MCF 10A (cell line): Measurements from ENCODE around the gene CHST11. TPM values are rescaled to one million over a fixed set of nuclear protein-coding genes. Genes with fewer than 3 reads are reported as not detected.
"Not testable (repeated sequence)": the region's sequence is repeated elsewhere in the genome, so short reads cannot be mapped to it uniquely, and the experiment has no call there.

ENCODE experiments used
- BruUV-seq: library from RNA; stranded (reverse); fragments of 400-500 nt; replicated peaks from 2 replicates; lab custom pipeline; 2021; lab: Mats Ljungman, UMichigan
- CTCF ChIA-PET: fragments of 300-600 bp; sonication (Branson Sonifier 250); formaldehyde crosslinking; extraction: SDS; loops from one replicate; lab custom pipeline; 2021; ENCODE audit warnings: antibody characterized with exemption, inconsistent platforms; lab: Yijun Ruan, JAX
- POLR2A ChIA-PET: fragments of 300-600, 350-650 bp; sonication (Branson Sonifier 250); formaldehyde crosslinking; extraction: SDS; loops from one replicate; lab custom pipeline; 2020; ENCODE audit warnings: antibody characterized with exemption, inconsistent platforms; lab: Yijun Ruan, JAX
- DNase-seq: peaks from one replicate; pipeline ENCODE4 v3.0.0-alpha.2; 2018; ENCODE audit not compliant: unreplicated experiment
- H3K27ac Mint-ChIP-seq: one replicate; pipeline ENCODE4 v1.8.0; 2022; ENCODE audit warnings: mild to moderate bottlenecking, low read depth, mixed read lengths; ENCODE audit not compliant: unreplicated experiment
- H3K27me3 Mint-ChIP-seq: one replicate; pipeline ENCODE4 v1.8.0; 2022; ENCODE audit warnings: mixed read lengths; ENCODE audit not compliant: insufficient read depth, unreplicated experiment
- H3K36me3 Mint-ChIP-seq: one replicate; pipeline ENCODE4 v1.8.0; 2022; ENCODE audit warnings: mild to moderate bottlenecking, moderate library complexity, mixed read lengths; ENCODE audit not compliant: insufficient read depth, unreplicated experiment
- H3K4me1 Mint-ChIP-seq: one replicate; pipeline ENCODE4 v1.8.0; 2022; ENCODE audit warnings: mixed read lengths; ENCODE audit not compliant: insufficient read depth, unreplicated experiment
- H3K4me3 Mint-ChIP-seq: one replicate; pipeline ENCODE4 v1.8.0; 2022; ENCODE audit warnings: mild to moderate bottlenecking, moderate library complexity, mixed read lengths; ENCODE audit not compliant: unreplicated experiment
- H3K9me3 Mint-ChIP-seq: one replicate; pipeline ENCODE4 v1.8.0; 2022; ENCODE audit warnings: mixed read lengths; ENCODE audit not compliant: unreplicated experiment
- CTCF ChIP-seq: fragments of 200-600 bp; IDR thresholded peaks from one replicate; pipeline ENCODE4 v1.8.0; 2022; ENCODE audit warnings: antibody characterized with exemption, mild to moderate bottlenecking; ENCODE audit not compliant: unreplicated experiment
- intact Hi-C: fragments of 100-400 bp; cut with micrococcal nuclease; formaldehyde crosslinking; loops from 2 replicates; pipeline ENCODE4 v1.14.1; 2022
- total RNA-seq: library from RNA; stranded (reverse); gene quantifications from 2 replicates; pipeline ENCODE4 v1.2.3, GENCODE V29; 2022

CHST11 gene
- total RNA-seq, 1 experiment from 2014 or later, result 5.3 TPM

- Mint-ChIP-seq H3K4me3 (no peak overlapping the region), H3K4me1 (peaks cover 9% of the 10 kb centered on the region), H3K9me3 (no peaks in the 10 kb centered on the region), H3K27ac (no peak overlapping the region), H3K36me3 (no peaks in the 10 kb centered on the region), H3K27me3 (no peaks in the 10 kb centered on the region)
- POLR2A ChIA-PET, result no interaction called here
- CTCF ChIA-PET, result no interaction called here
- DNase-seq, result no peak
- no TSS peak for BruUV-seq
- no peak for TF ChIP-seq CTCF
- intact Hi-C loops, result no loop called here
These were observed 113.6 kb downstream of the CHST11 start for GRCh38 chr12:104570174-104570907.

GRCh38 chr12:104571328-104571727, 114.6 kb downstream of the CHST11 start:
- Mint-ChIP-seq H3K27me3 (no peaks in the 10 kb centered on the region), H3K4me3 (no peak overlapping the region), H3K4me1 (peaks cover 9% of the 10 kb centered on the region), H3K9me3 (no peaks in the 10 kb centered on the region), H3K27ac (no peak overlapping the region), H3K36me3 (no peaks in the 10 kb centered on the region)
- POLR2A ChIA-PET, result no interaction called here
- DNase-seq, result no peak
- BruUV-seq, result no TSS peak
- intact Hi-C loops, result no loop called here
- CTCF ChIA-PET, result no interaction called here
- no peak for TF ChIP-seq CTCF

GRCh38 chr12:104574353-104574752, 117.6 kb downstream of the CHST11 start:
- H3K27me3 Mint-ChIP-seq, H3K27ac Mint-ChIP-seq, POLR2A ChIA-PET: not testable (repeated sequence)

GRCh38 chr12:104574758-104575157, 118.0 kb downstream of the CHST11 start:
- H3K9me3 Mint-ChIP-seq, H3K4me3 Mint-ChIP-seq, H3K27me3 Mint-ChIP-seq, POLR2A ChIA-PET, H3K36me3 Mint-ChIP-seq, BruUV-seq, H3K27ac Mint-ChIP-seq: not testable (repeated sequence)
- CTCF ChIA-PET, result interaction anchor here (0.7 kb wide), 1 partner anchor 46 kb away, joined by 3 read pairs; no protein-coding TSS in a partner anchor
- DNase-seq, result peak; percentile 22
- intact Hi-C loops, result loop anchor here (5.0 kb wide), 1 partner anchor 117 kb away; the partner anchor contains the start of gene CHST11
- H3K4me1 Mint-ChIP-seq, result peaks cover 14% of the 10 kb centered on the region

More at GRCh38 chr12:104574353-104574752, 117.6 kb downstream of the CHST11 start:
- intact Hi-C loops, BruUV-seq, DNase-seq, H3K9me3 Mint-ChIP-seq, H3K36me3 Mint-ChIP-seq, H3K4me3 Mint-ChIP-seq: not testable (repeated sequence)
- peaks cover 17% of the 10 kb centered on the region for H3K4me1 Mint-ChIP-seq
- CTCF ChIA-PET, result interaction anchor here (0.7 kb wide), 1 partner anchor 45 kb away, joined by 3 read pairs; no protein-coding TSS in a partner anchor
